HG03442 (cell line): ENCODE measurements around the gene LIPC.
"Not testable (repeated sequence)": the region's sequence is repeated elsewhere in the genome, so short reads cannot be mapped to it uniquely, and the experiment has no call there.

ENCODE experiments used
- ATAC-seq: cut with Tn5 transposase; IDR thresholded peaks from one replicate; pipeline ENCODE4 v1.9.1; 2021; ENCODE audit warnings: mild to moderate bottlenecking, moderate library complexity; ENCODE audit not compliant: unreplicated experiment

The LIPC gene

DNA sequence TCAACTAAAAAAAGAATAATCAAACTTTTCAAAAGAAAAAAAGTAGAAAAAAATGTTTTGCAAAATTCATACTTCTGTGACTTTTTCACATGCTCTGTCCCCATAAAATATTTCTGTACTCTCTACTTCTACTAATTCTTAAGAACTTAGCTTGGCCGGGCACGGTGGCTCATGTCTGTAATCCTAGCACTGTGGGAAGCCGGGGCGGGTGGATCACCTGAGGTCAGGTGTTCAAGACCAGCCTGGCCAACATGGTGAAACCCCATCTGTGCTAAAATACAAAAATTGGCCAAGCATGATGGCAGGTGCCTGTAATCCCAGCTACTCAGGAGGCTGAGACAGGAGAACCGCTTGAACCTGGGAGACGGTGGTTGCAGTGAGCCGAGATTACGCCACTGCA is 172.1 kb downstream of the LIPC start:
- not testable (repeated sequence) for ATAC-seq

GRCh38 chr15:58604455-58604923 is 172.7 kb downstream of the LIPC start:
- no peak for ATAC-seq

DNA sequence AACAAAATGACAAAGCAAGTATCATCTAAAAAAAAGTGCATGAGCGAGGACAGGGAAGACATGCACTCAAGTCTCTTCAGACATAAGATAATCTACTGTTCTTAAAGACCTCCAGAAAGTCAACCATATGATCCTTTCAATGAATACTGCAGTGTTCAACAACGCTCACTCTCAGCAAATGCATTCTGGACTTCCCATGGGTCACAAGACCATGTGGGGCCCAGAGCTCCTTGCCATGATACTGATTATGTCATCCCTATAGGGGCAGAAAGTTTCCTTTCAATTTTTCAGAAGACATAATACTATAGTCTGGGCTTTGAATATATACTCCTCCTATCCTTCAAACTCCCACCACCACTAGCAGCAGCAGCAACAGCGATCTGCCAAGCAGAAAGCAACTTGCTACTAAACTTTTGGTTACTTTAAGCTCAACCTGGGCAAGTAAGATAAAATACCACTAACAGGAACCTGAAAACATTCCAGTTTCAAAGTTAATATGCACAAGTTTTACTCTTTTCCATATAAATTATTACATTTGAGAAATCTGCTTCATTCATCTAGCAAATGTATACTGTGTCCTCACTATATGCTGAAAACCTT is 174.2 kb downstream of the LIPC start:
- no peak for ATAC-seq

GRCh38 chr15:58606577-58607080 is 174.8 kb downstream of the LIPC start:
- no peak for ATAC-seq

GRCh38 chr15:58608129-58608590 is 176.4 kb downstream of the LIPC start:
- no peak for ATAC-seq

DNA sequence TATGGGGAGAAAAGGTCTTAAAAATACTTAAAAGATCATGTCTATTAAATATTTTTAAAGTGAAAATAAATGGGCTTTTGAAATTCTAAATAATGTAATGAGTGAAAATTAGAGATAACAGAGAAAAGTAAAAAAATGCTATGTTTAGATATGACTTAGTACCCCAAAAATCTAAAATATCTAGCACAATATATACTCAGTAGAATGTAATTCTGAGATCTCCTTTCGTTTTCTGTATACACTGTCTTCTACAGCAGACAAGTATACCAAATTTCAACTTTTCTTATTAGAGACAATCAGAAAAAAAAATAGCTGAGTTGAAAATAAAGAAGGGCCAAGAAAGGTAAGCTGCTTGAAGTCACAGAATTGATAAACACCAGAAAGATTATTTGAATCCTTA is 176.9 kb downstream of the LIPC start:
- no peak for ATAC-seq

DNA sequence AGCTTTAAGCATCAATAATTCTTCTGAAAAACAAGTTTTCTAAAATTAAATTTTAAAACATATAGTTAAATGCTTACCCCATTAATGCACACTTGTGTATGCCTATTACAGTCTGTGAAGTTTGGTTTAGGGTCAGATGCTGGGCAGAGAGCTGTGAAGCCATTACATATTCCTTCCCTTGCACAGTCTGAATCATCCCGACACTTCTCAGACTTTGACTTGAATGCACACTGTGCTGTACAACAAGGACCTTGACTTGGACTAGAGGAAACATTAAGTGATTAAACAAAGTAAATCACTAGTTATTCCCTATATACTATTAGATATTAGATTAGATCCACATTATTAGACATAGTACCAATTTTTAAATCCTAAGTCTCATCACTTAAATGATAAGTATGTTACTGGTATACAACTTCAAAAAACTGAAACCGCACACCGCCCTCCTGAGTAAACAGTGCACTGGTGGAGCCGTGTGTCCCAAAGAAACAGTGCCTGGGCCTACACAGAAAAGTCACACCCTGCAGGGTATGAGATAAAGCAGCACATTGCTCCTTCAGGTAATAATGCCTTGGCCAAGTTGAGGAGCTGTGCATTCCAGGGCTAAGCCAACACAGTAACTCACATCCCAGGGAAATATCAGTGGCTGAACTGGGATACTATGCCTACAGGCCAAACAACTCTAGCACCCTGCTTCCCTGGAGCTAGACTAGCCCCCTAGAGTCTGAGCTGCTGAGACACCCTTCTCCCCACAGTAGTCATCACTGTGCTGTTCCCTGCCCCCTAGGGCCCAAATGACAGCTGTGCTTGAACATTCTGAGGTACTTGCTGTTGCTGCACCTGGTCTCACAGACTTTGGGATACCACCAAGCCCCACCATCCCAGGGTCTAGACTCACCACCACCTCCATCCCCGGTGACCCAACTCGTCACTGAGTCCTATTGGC is 180.2 kb downstream of the LIPC start:
- no peak for ATAC-seq

GRCh38 chr15:58616171-58616570 is 184.4 kb downstream of the LIPC start:
- no peak for ATAC-seq
